Measurements from ENCODE around the gene ZFX. TPM values are rescaled to one million over a fixed set of nuclear protein-coding genes. Genes with fewer than 3 reads are reported as not detected.

The ZFX gene
- total and polyA plus RNA-seq, 9 donors = 16.1 to 87.8 (median 80.8) TPM

GRCh38 chrX:24147165-24147564 is 2.4 kb upstream of the ZFX start:
- peaks cover 9% of the 10 kb centered on the region for H3K4me1 ChIP-seq (ENCODE audit: insufficient read depth)
- H3K27ac ChIP-seq = peak overlapping the region in 1 of 2 donors; percentile 100
- H3K36me3 ChIP-seq = no peaks in the 10 kb centered on the region
- no peak for TF ChIP-seq EP300 (IDR thresholded peaks at IDR 0.05)
- TF ChIP-seq POLR2A (IDR thresholded peaks at IDR 0.05) = no peak
- TF ChIP-seq, protein P1, sequence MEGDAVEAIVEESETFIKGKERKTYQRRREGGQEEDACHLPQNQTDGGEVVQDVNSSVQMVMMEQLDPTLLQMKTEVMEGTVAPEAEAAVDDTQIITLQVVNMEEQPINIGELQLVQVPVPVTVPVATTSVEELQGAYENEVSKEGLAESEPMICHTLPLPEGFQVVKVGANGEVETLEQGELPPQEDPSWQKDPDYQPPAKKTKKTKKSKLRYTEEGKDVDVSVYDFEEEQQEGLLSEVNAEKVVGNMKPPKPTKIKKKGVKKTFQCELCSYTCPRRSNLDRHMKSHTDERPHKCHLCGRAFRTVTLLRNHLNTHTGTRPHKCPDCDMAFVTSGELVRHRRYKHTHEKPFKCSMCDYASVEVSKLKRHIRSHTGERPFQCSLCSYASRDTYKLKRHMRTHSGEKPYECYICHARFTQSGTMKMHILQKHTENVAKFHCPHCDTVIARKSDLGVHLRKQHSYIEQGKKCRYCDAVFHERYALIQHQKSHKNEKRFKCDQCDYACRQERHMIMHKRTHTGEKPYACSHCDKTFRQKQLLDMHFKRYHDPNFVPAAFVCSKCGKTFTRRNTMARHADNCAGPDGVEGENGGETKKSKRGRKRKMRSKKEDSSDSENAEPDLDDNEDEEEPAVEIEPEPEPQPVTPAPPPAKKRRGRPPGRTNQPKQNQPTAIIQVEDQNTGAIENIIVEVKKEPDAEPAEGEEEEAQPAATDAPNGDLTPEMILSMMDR (IDR thresholded peaks at IDR 0.05) = no peak
- intact Hi-C loops (cut with DNase I) = loop anchor here in 2 of 4 donors (5.0 to 10.0 kb wide), 2 partner anchors 90 to 92 kb away; partner anchors contain the start of gene EIF2S3 (in 1 of the 2)
- H3K4me3 ChIP-seq = no peak overlapping the region
- no peaks in the 10 kb centered on the region for H3K27me3 ChIP-seq
- no peaks in the 10 kb centered on the region for H3K9me3 ChIP-seq
- DNase-seq = no peak

DNA sequence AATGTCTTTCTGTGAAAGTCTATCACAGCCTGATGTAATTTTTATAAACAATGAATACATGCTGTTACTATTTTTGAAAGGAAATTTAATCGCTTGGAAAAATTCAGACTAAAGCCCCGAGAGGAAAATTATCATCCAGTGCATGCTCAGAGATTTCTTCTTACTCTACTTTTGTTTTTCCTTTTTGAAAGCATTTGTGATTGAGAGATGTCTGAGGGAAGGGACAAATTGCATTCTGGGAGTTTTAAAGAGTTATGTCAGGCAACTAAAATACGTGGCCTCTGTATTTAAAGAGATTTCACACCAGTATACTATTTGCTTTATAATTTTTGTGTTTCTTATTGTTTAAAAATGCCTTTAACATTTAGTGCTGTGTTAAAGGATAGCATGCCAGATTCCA is 1.4 kb upstream of the ZFX start:
- H3K36me3 ChIP-seq = no peaks in the 10 kb centered on the region
- intact Hi-C loops (cut with DNase I) = loop anchor here in 2 of 4 donors (5.0 to 10.0 kb wide), 2 partner anchors 91 to 93 kb away; partner anchors contain the start of gene EIF2S3 (in 1 of the 2)
- TF ChIP-seq EP300 (IDR thresholded peaks at IDR 0.05) (no peak), POLR2A (IDR thresholded peaks at IDR 0.05) (no peak)
- TF ChIP-seq, protein P1 (IDR thresholded peaks at IDR 0.05) = no peak
- peak overlapping the region; percentile 73 for H3K4me3 ChIP-seq
- peak overlapping the region; percentile 100 for H3K27ac ChIP-seq
- no peaks in the 10 kb centered on the region for H3K9me3 ChIP-seq
- peaks cover 11% of the 10 kb centered on the region for H3K4me1 ChIP-seq (ENCODE audit: insufficient read depth)
- no peaks in the 10 kb centered on the region for H3K27me3 ChIP-seq
- 10 to 11% (median 10%) methylated on average over 3 of the region's 3 CpGs for WGBS, 3 donors
- no peak for DNase-seq

- Histone ChIP-seq H3K4me1 (ENCODE audit: insufficient read depth) (peaks cover 14% of the 10 kb centered on the region), H3K27ac (peak overlapping the region; percentile 100), H3K4me3 (peak overlapping the region; percentile 73), H3K27me3 (no peaks in the 10 kb centered on the region), H3K9me3 (no peaks in the 10 kb centered on the region), H3K36me3 (no peaks in the 10 kb centered on the region)
- TF ChIP-seq POLR2A (IDR thresholded peaks at IDR 0.05) = no peak
- TF ChIP-seq EP300 (IDR thresholded peaks at IDR 0.05) = no peak
- TF ChIP-seq, protein P1 (IDR thresholded peaks at IDR 0.05) = no peak
- intact Hi-C loops (cut with DNase I) = loop anchor here in 2 of 4 donors (5.0 to 10.0 kb wide), 2 partner anchors 91 to 94 kb away; partner anchors contain the start of gene EIF2S3 (in 1 of the 2)
- 1% methylated on average over 25 to 35 of the region's 35 CpGs for WGBS, 3 donors
- DNase-seq = peak in 4 of 5 donors; percentile 58 to 76 (median 70)
Measured at GRCh38 chrX:24148535-24149350, 786 bp upstream of the ZFX start.

- H3K27ac ChIP-seq = peak overlapping the region; percentile 100
- peak overlapping the region; percentile 73 for H3K4me3 ChIP-seq
- intact Hi-C loops (cut with DNase I) = loop anchor here in 1 of 4 donors (10.0 kb wide), 1 partner anchor 95 kb away; no protein-coding TSS in a partner anchor
- no peaks in the 10 kb centered on the region for H3K27me3 ChIP-seq
- peaks cover 14% of the 10 kb centered on the region for H3K4me1 ChIP-seq (ENCODE audit: insufficient read depth)
- 0 to 1% (median 0%) methylated on average over 59 to 72 of the region's 79 CpGs for WGBS, 3 donors
- TF ChIP-seq EP300 (IDR thresholded peaks at IDR 0.05) = no peak
- TF ChIP-seq POLR2A (IDR thresholded peaks at IDR 0.05) = peak; percentile 58
- TF ChIP-seq, protein P1 (IDR thresholded peaks at IDR 0.05) = peak; percentile 23 to 79 (median 72)
- no peaks in the 10 kb centered on the region for H3K9me3 ChIP-seq
- peak; percentile 94 to 95 (median 94) for DNase-seq
- H3K36me3 ChIP-seq = no peaks in the 10 kb centered on the region
Measured at GRCh38 chrX:24150051-24150790, 692 bp downstream of the ZFX start.

Data from ovary (tissue), 9 donors.